VCaP (cell line): Measurements from ENCODE around the gene PTPN22.

Experiments used
- H3K27ac ChIP-seq: fragments of 450-650 bp; 2 replicates; pipeline ENCODE4 v1.5.1; 2017
- CTCF ChIP-seq: fragments of 450-650 bp; conservative IDR thresholded peaks from 2 replicates; pipeline ENCODE4 v1.5.1; 2017; ENCODE audit warnings: mild to moderate bottlenecking, moderate library complexity

PTPN22 gene

GRCh38 chr1:113805256-113805531, 66.3 kb downstream of the PTPN22 start:
- no peak overlapping the region for H3K27ac ChIP-seq
- no peak for TF ChIP-seq CTCF

DNA sequence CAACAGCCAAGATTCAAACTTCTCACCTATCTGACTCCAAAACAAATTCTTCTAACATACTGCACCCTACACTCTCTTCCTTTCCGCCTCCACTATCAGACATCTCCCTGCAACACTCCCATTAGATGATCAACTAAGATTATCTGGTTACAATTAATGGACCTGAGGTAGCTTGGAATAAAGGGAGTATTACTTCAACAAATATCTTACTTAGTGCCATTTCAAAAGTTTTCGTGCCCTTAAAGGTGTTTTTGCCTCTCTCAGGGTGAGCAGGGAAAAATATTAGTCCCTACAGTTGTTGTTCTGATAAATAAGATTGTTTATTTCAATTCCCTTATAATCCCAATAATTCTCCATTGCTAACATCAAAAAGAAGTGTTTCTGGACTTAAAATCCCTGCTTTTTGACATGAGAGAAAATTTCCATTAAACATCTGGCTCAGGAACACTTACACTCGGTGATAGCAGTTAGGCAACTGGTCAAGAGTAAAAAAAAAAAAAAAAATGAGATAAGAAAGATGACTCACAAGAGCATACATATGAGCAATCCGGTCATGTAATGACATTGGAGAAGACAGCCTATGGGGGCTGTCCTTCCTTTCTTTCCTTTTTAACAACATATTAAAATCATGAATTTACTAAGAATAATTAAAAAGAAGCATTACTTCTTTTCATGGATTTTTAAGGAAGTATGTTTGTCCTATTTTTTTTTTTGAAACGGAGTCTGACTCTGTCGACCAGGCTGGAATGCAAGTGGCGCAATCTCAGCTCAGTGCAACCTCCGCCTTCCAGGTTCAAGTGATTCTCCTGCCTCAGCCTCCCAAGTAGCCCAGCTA, 66.9 kb downstream of the PTPN22 start:
- TF ChIP-seq CTCF, result no peak
- H3K27ac ChIP-seq, result no peak overlapping the region

GRCh38 chr1:113802367-113803007, 69.0 kb downstream of the PTPN22 start:
- no peak for TF ChIP-seq CTCF
- H3K27ac ChIP-seq, result no peak overlapping the region

GRCh38 chr1:113800487-113800886, 71.0 kb downstream of the PTPN22 start:
- TF ChIP-seq CTCF, result no peak
- H3K27ac ChIP-seq, result no peak overlapping the region

DNA sequence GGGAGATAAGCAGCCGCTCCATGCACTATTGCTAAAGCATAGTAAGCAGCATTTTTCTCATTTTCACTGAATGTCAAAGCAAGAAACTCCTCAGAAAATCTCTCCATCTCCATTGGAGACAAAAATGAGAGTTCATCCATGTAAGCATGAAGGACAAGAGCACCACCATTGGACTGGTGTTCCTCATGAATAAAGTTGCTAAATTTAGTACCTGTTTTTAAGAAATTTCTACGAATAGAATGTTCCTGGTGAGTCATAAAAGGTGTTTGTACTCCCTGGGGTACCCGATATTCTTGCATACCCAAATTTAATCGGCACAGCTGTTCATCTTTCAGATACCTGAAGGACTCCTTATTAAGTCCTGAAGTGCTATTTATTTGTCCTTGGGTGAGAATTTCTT, 74.0 kb downstream of the PTPN22 start:
- no peak for TF ChIP-seq CTCF
- no peak overlapping the region for H3K27ac ChIP-seq

- H3K27ac ChIP-seq, result no peak overlapping the region
- no peak for TF ChIP-seq CTCF
Observed at GRCh38 chr1:113793878-113794834, 77.4 kb downstream of the PTPN22 start.

- TF ChIP-seq CTCF, result no peak
- no peak overlapping the region for H3K27ac ChIP-seq
Observed at GRCh38 chr1:113792986-113793385, 78.5 kb downstream of the PTPN22 start.
